ENCODE results near the gene DHRS9. TPM values are rescaled to one million over a fixed set of nuclear protein-coding genes. Genes with fewer than 3 reads are reported as not detected.

DHRS9 gene
- total and polyA plus RNA-seq, 4 donors, result 1.5 to 17.2 (median 4.0) TPM

DNA sequence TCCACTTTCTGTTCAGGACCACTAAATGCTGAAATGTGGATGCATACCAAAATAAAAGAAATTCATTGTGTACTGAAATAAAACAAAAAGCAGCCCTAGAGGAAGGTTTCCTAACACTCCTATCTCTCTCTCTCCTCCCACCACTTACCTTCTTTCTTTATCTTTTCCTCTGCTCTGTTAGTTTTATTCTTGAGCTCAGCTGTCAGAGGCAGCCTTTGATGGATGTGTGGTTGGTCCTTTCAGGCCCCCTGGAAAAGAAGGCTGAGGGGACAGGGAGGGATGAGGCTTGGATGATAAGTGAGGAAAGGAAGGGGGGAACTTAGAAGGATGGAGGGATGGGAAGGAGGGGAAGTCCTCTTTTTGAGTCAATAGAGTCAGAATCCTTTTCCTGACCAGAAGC lies 47.6 kb downstream of the DHRS9 start:
- Histone ChIP-seq H3K36me3 (ENCODE audit: control insufficient read depth in 4 of 4, insufficient read depth in 4 of 4, low read length in 4 of 4) (no peaks in the 10 kb centered on the region), H3K4me1 (ENCODE audit: control insufficient read depth in 5 of 5, insufficient read depth in 5 of 5, low read length in 5 of 5) (no peaks in the 10 kb centered on the region), H3K27me3 (ENCODE audit: control insufficient read depth in 3 of 3, insufficient read depth in 3 of 3, low read length in 2 of 3) (no peaks in the 10 kb centered on the region), H3K4me3 (no peak overlapping the region), H3K9me3 (ENCODE audit: control insufficient read depth in 4 of 4, insufficient read depth in 3 of 4, low read length in 3 of 4) (peaks cover 0 to 5% (median under 1%) of the 10 kb centered on the region in 4 donors), H3K9ac (ENCODE audit: insufficient read depth in 1 of 2, low read length in 2 of 2) (no peak overlapping the region), H3K27ac (ENCODE audit: low read depth in 1 of 2, low read length in 1 of 2) (no peak overlapping the region)
- TF ChIP-seq, protein P1, sequence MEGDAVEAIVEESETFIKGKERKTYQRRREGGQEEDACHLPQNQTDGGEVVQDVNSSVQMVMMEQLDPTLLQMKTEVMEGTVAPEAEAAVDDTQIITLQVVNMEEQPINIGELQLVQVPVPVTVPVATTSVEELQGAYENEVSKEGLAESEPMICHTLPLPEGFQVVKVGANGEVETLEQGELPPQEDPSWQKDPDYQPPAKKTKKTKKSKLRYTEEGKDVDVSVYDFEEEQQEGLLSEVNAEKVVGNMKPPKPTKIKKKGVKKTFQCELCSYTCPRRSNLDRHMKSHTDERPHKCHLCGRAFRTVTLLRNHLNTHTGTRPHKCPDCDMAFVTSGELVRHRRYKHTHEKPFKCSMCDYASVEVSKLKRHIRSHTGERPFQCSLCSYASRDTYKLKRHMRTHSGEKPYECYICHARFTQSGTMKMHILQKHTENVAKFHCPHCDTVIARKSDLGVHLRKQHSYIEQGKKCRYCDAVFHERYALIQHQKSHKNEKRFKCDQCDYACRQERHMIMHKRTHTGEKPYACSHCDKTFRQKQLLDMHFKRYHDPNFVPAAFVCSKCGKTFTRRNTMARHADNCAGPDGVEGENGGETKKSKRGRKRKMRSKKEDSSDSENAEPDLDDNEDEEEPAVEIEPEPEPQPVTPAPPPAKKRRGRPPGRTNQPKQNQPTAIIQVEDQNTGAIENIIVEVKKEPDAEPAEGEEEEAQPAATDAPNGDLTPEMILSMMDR (IDR thresholded peaks at IDR 0.05; ENCODE audit: control extremely low read depth, extremely low read depth), result no peak
- DNase-seq (no peak), ATAC-seq (ENCODE audit: insufficient read depth, low FRiP score) (no peak)

- Histone ChIP-seq H3K27ac (ENCODE audit: low read depth in 1 of 2, low read length in 1 of 2) (no peak overlapping the region), H3K4me3 (no peak overlapping the region), H3K27me3 (ENCODE audit: control insufficient read depth in 3 of 3, insufficient read depth in 3 of 3, low read length in 2 of 3) (no peaks in the 10 kb centered on the region), H3K36me3 (ENCODE audit: control insufficient read depth in 4 of 4, insufficient read depth in 4 of 4, low read length in 4 of 4) (no peaks in the 10 kb centered on the region), H3K9ac (ENCODE audit: insufficient read depth in 1 of 2, low read length in 2 of 2) (no peak overlapping the region), H3K9me3 (ENCODE audit: control insufficient read depth in 4 of 4, insufficient read depth in 3 of 4, low read length in 3 of 4) (peaks cover 0 to 5% (median under 1%) of the 10 kb centered on the region in 4 donors), H3K4me1 (ENCODE audit: control insufficient read depth in 5 of 5, insufficient read depth in 5 of 5, low read length in 5 of 5) (no peaks in the 10 kb centered on the region)
- DNase-seq (peak in 1 of 3 donors; percentile 16), ATAC-seq (ENCODE audit: insufficient read depth, low FRiP score) (no peak)
- TF ChIP-seq, protein P1 (IDR thresholded peaks at IDR 0.05; ENCODE audit: control extremely low read depth, extremely low read depth), result no peak
- WGBS, 2 donors, result 66 to 91% methylated on average over 2 of the region's 2 CpGs
These were observed 48.7 kb downstream of the DHRS9 start for GRCh38 chr2:169118060-169118459.

- TF ChIP-seq, protein P1 (IDR thresholded peaks at IDR 0.05; ENCODE audit: control extremely low read depth, extremely low read depth), result no peak
- H3K36me3 ChIP-seq (ENCODE audit: control insufficient read depth in 4 of 4, insufficient read depth in 4 of 4, low read length in 4 of 4), result no peaks in the 10 kb centered on the region
- no peak overlapping the region for H3K9ac ChIP-seq (ENCODE audit: insufficient read depth in 1 of 2, low read length in 2 of 2)
- ATAC-seq (ENCODE audit: insufficient read depth, low FRiP score), result no peak
- H3K9me3 ChIP-seq (ENCODE audit: control insufficient read depth in 4 of 4, insufficient read depth in 3 of 4, low read length in 3 of 4), result peaks cover 0 to 5% (median under 1%) of the 10 kb centered on the region in 4 donors
- H3K4me1 ChIP-seq (ENCODE audit: control insufficient read depth in 5 of 5, insufficient read depth in 5 of 5, low read length in 5 of 5), result no peaks in the 10 kb centered on the region
- 71 to 75% methylated on average over 4 of the region's 4 CpGs for WGBS, 2 donors
- H3K27ac ChIP-seq (ENCODE audit: low read depth in 1 of 2, low read length in 1 of 2), result no peak overlapping the region
- no peaks in the 10 kb centered on the region for H3K27me3 ChIP-seq (ENCODE audit: control insufficient read depth in 3 of 3, insufficient read depth in 3 of 3, low read length in 2 of 3)
- DNase-seq, result no peak
- H3K4me3 ChIP-seq, result no peak overlapping the region
These were observed 49.9 kb downstream of the DHRS9 start for GRCh38 chr2:169119123-169119760.

DNA sequence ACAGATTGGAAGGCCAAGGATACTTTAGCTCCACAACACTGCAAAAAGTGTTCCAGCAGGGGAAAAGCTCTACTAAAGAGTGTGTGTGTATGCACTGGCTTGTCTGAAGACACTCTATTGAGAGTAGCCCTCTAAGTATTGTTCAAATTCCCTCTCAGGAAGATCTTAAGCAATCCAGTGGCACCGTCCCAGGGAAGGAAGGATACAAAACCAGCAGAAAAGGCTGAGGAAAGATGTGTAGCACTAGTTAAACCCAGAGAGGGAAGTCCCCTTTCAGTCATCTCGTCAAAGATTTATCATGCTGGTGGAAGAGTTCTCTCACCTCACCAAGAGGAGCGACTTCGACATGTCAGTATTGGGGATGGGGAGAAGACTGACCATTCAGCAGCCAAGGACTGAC lies 50.5 kb downstream of the DHRS9 start:
- ATAC-seq (ENCODE audit: insufficient read depth, low FRiP score) (no peak), DNase-seq (no peak)
- Histone ChIP-seq H3K36me3 (ENCODE audit: control insufficient read depth in 4 of 4, insufficient read depth in 4 of 4, low read length in 4 of 4) (no peaks in the 10 kb centered on the region), H3K4me1 (ENCODE audit: control insufficient read depth in 5 of 5, insufficient read depth in 5 of 5, low read length in 5 of 5) (no peaks in the 10 kb centered on the region), H3K27ac (ENCODE audit: low read depth in 1 of 2, low read length in 1 of 2) (no peak overlapping the region), H3K4me3 (no peak overlapping the region), H3K9me3 (ENCODE audit: control insufficient read depth in 4 of 4, insufficient read depth in 3 of 4, low read length in 3 of 4) (peaks cover 0 to 5% (median under 1%) of the 10 kb centered on the region in 4 donors), H3K27me3 (ENCODE audit: control insufficient read depth in 3 of 3, insufficient read depth in 3 of 3, low read length in 2 of 3) (peaks cover 0 to 3% (median 0%) of the 10 kb centered on the region in 3 donors), H3K9ac (ENCODE audit: insufficient read depth in 1 of 2, low read length in 2 of 2) (no peak overlapping the region)
- TF ChIP-seq, protein P1 (IDR thresholded peaks at IDR 0.05; ENCODE audit: control extremely low read depth, extremely low read depth), result no peak
- 69 to 72% methylated on average over 4 of the region's 4 CpGs for WGBS, 2 donors
